GM21381 (cell line): ENCODE measurements around the gene ZNF276.
"Not testable (repeated sequence)": the region's sequence is repeated elsewhere in the genome, so short reads cannot be mapped to it uniquely, and the experiment has no call there.

Experiments used
- ATAC-seq: cut with Tn5 transposase; IDR thresholded peaks from one replicate; pipeline ENCODE4 v1.9.1; 2021; ENCODE audit warnings: mild to moderate bottlenecking, moderate library complexity; ENCODE audit not compliant: unreplicated experiment

ZNF276 gene

GRCh38 chr16:89733792-89734191 is 12.5 kb downstream of the ZNF276 start:
- ATAC-seq, result no peak

GRCh38 chr16:89736554-89736953 is 15.2 kb downstream of the ZNF276 start:
- no peak for ATAC-seq

DNA sequence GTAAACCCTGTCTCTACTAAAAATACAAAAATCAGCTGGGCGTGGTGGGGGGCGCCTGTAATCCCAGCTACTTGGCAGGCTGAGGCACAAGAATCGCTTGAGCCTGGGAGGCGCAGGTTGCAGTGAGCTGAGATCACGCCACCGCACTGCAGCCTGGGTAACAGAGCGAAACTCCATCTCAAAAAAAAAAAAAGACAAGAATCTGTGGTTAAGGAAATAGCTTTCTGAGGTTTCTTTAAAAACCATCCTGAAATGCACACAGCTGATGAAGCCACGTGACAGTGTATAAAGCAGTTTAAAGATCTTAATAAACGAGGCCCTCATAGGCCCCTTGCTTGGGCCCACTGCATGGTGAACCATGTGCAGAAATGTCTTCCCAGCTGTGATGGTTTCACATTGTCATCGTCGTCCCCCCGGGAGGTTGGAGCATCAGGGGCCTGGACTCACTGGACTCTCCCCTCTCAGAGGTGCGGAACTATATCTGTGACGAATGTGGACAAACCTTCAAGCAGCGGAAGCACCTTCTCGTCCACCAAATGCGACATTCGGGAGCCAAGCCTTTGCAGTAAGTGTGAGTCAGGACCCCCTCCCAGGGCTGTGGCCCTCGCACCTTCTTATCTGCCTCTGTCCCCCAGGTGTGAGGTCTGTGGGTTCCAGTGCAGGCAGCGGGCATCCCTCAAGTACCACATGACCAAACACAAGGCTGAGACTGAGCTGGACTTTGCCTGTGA is 16.2 kb downstream of the ZNF276 start:
- no peak for ATAC-seq

GRCh38 chr16:89738072-89738377 is 16.7 kb downstream of the ZNF276 start:
- no peak for ATAC-seq

GRCh38 chr16:89738538-89739317 is 17.4 kb downstream of the ZNF276 start:
- no peak for ATAC-seq

- ATAC-seq, result no peak
These were observed 18.0 kb downstream of the ZNF276 start for GRCh38 chr16:89739383-89739782.

- ATAC-seq, result no peak
These were observed 20.1 kb downstream of the ZNF276 start for GRCh38 chr16:89741342-89742014.

- no peak for ATAC-seq
These were observed 21.6 kb downstream of the ZNF276 start for GRCh38 chr16:89742948-89743347.

DNA sequence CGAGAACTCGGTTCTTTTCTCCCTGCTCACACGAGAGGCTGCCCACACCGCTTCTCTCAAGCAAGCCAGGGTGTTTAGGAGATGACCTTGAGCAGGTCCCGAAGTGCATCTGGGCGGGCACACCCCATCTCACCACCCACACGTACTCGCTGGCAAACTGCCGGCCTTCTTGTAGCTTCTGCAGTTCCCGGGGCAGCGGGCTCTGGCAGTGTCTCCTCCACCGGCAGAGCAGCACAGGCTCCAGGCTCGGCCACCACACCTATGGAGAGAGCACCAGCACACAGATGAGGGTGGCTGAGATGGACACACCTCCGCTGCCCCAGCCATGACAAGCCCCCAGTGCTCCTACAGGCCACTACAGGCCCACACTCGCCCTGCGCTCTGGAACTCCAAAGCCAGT is 23.5 kb downstream of the ZNF276 start:
- no peak for ATAC-seq

- ATAC-seq, result no peak
These were observed 24.7 kb downstream of the ZNF276 start for GRCh38 chr16:89746043-89746442.

DNA sequence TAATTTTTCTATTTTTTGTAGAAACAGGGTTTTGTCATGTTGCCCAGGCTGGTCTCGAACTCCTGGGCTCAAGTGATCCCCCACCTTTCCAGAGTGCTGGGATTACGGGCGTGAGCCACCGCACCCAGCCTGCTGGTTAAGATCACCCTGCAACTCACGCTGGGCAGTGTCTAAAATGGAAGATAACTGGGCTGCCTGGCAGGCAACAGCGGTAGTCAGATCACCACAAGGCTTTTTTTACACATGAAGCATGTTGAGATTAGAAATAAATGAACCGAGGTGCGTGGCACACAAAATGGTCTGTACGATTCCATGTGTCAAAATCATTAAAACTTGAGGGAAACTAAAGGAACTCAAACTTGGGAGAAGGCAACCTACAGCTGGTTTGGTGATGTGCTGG is 26.7 kb downstream of the ZNF276 start:
- ATAC-seq, result no peak

- no peak for ATAC-seq
These were observed 27.6 kb downstream of the ZNF276 start for GRCh38 chr16:89748921-89749320.

GRCh38 chr16:89749637-89750036 is 28.3 kb downstream of the ZNF276 start:
- ATAC-seq, result no peak

GRCh38 chr16:89759746-89760340 is 38.5 kb downstream of the ZNF276 start:
- no peak for ATAC-seq

DNA sequence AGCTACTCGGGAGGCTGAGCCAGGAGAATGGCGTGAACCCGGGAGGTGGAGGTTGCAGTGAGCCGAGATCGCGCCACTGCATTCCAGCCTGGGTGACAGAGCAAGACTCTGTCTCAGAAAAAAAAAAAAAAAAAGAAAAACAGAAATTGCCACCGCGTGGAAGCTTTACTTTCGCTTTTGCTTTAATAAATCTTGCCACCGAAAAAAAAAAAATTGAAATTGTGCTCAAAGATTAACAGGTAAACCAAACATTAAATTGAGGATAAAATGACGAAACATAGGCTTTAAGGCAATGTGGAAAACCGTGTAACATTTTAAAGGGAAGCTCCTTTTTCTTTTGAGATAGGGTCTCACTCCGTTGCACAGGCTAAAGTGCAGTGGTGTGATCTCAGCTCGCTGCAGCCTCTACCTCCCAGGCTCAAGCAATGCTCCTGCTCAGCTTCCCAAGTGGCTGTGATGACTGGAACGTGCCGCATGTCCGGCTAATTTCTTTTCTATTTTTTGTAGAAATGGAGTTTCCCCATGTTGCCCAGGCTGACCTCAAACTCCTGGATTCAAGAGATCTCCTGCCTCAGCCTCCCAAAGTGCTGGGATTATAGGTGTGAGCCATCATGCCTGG is 40.1 kb downstream of the ZNF276 start:
- no peak for ATAC-seq

DNA sequence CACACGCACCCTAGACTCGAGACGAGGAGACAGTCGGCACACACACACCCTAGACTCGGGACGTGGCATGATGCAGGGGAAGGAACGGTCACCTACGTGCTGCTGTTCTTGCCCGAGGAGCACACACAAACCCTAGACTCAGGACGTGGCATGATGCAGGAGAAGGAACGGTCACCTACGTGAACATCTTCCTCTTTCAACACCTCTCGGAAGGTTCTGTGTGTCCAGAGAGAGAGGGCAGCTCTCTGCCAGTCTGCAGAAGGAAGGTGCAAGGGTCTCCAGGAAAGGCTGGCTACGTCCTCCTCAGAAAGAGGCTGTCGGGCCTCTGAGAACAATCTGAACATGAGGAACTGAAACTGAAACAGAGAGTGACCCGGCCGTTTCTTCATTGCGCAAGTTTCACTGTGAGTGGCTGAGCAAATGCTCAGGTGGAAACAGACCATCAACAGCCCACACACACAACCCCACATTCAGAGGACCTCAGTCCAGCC is 43.4 kb downstream of the ZNF276 start:
- peak; percentile 84 for ATAC-seq

DNA sequence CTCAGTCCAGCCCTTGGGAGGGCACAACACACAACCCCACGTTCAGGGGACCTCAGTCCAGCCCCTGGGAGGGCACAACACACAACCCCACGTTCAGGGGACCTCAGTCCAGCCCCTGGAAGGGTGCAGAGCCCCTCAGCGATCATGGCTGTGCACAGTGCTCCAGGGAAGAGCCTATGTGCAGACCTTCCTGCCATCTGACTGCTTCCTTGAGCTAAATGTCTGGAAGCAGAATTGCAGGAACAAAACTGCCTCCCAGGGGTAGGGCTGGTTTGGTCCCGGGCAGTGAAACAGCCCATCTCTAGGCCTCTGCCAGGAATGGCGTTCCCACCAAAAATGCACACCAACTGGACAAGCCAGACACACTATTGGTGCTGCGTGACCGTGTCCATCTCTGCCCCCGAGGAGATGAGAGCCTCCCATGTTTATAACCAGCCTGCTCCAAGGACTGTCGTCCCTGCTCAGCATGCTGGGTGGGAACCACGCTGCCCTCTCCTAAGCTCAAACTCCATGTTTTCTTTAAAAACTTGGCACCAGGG is 44.0 kb downstream of the ZNF276 start:
- ATAC-seq, result peak; percentile 6

GRCh38 chr16:89770367-89770766 is 49.0 kb downstream of the ZNF276 start:
- no peak for ATAC-seq

DNA sequence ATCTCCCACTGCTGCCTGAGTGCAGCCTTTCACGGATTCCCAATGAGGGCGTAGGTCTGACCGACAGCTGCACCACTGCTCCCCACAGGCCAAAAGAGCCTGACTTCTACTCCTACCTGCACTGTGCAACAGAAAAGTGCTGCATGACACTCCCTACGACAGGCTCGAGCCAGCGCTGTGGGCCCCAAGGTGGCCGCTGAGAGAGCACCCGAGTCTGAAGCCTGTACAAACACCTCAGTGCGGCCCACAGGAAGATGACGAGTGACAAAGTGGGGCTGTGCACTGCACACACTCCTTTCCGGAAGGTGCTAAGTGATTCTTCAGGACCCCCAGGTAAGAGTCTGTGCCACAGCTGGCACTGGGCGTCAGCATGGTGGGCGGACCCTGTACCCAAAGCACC is 53.9 kb downstream of the ZNF276 start:
- ATAC-seq, result no peak

GRCh38 chr16:89778211-89778610 is 56.9 kb downstream of the ZNF276 start:
- ATAC-seq, result not testable (repeated sequence)
